Measurements from ENCODE around the gene PRDM7.
"Not testable (repeated sequence)": the region's sequence is repeated elsewhere in the genome, so short reads cannot be mapped to it uniquely, and the experiment has no call there.

Gene PRDM7

GRCh38 chr16:90012991-90013745, 64.0 kb downstream of the PRDM7 start:
- DNase-seq (ENCODE audit: low read depth): no peak

GRCh38 chr16:90011908-90012501, 65.1 kb downstream of the PRDM7 start:
- no peak for DNase-seq (ENCODE audit: low read depth)

GRCh38 chr16:90011508-90011819, 65.7 kb downstream of the PRDM7 start:
- no peak for DNase-seq (ENCODE audit: low read depth)

GRCh38 chr16:90010676-90011507, 66.2 kb downstream of the PRDM7 start:
- no peak for DNase-seq (ENCODE audit: low read depth)

GRCh38 chr16:90009172-90009899, 67.8 kb downstream of the PRDM7 start:
- no peak for DNase-seq (ENCODE audit: low read depth)

GRCh38 chr16:90008708-90009145, 68.4 kb downstream of the PRDM7 start:
- DNase-seq (ENCODE audit: low read depth): no peak

GRCh38 chr16:90007635-90008234, 69.4 kb downstream of the PRDM7 start:
- not testable (repeated sequence) for DNase-seq (ENCODE audit: low read depth)

- no peak for DNase-seq (ENCODE audit: low read depth)
Observed at GRCh38 chr16:90007015-90007414, 70.1 kb downstream of the PRDM7 start.
